ENCODE measurements around the gene CD27. TPM values are rescaled to one million over a fixed set of nuclear protein-coding genes. Genes with fewer than 3 reads are reported as not detected.
A peak's percentile ranks its signal among the peaks of the same experiment; 100 is the strongest.
"Not testable (repeated sequence)": the region's sequence is repeated elsewhere in the genome, so short reads cannot be mapped to it uniquely, and the experiment has no call there.

The CD27 gene
- total RNA-seq, 1 experiment from 2014 or later, result not detected

DNA sequence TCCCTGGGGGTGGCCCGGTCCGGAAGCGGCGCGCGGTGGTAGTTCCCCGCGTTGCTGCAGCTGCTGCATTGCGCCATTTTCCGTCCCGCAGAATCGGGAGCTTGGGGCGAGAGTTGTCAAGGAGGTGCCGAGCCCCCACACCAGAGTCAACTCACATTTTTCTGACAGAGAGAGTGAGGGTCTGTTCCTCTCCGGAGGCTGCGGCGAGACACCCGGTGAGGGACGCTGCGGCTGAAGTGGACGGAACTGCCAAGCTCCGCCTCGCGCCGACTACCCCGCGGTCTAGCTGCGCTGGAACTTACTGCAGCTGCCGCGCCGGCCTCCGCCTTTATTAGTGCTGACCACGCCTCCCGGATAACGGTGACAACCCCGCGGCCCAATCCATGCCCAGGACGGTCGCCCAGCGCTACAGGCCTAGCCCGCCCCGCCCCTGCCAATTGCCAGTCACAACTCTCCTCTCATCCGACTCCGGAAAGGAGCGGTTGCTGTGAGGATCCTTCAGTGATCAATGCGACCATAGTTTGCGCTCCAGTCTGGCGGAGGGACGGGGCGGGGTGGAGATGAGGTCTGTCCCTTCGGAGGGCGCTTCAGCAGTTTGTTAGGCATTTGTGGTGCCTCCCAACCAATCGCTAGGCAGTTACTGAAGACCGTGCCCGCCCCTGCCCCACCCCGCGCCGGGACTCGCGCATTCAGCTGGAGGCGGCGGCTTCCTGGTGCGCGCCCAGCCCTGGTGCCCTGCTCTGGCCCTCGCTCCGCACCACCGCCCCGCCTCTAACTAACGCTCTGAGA, 25.8 kb downstream of the CD27 start, which contains the start of gene VAMP1:
TSS of gene VAMP1 (minus strand) at position 303 of the 789 bp plus-strand sequence. CDS start at position 157, 146 bp downstream.
- no TSS peak for BruUV-seq (replicated peaks)
- no peak for TF ChIP-seq EZH2 (IDR thresholded peaks at IDR 0.05; ENCODE audit: borderline replicate concordance, low read depth, low read length, poor library complexity, severe bottlenecking)
- no peak for TF ChIP-seq CTCF (conservative IDR thresholded peaks at IDR 0.05; ENCODE audit: low read depth, low read length)
- H3K27ac ChIP-seq (ENCODE audit: low read depth, low read length, poor library complexity, severe bottlenecking), result peak within 1 kb of the TSS; percentile 79

GRCh38 chr12:6471989-6472360, 27.2 kb downstream of the CD27 start:
- Histone ChIP-seq H3K9me3 (ENCODE audit: low read depth, low read length, poor library complexity, severe bottlenecking) (no peaks in the 10 kb centered on the region), H3K27me3 (replicated peaks; ENCODE audit: insufficient read depth, low read depth, low read length, poor library complexity) (no peaks in the 10 kb centered on the region), H3K4me3 (ENCODE audit: low read depth, low read length, poor library complexity, severe bottlenecking) (no peak overlapping the region), H3K4me1 (ENCODE audit: insufficient read depth, low read length, poor library complexity, severe bottlenecking) (peaks cover 14% of the 10 kb centered on the region), H3K27ac (ENCODE audit: low read depth, low read length, poor library complexity, severe bottlenecking) (no peak overlapping the region), H3K36me3 (ENCODE audit: insufficient read depth, low read length, poor library complexity, severe bottlenecking) (no peaks in the 10 kb centered on the region)
- POLR2A ChIA-PET (ENCODE audit: low non-redundant PET), result no interaction called here
- CTCF ChIA-PET, result interaction anchor here (1.6 kb wide), 1 partner anchor 21 kb away, joined by 3 read pairs; the partner anchor contains the start of genes MRPL51 and NCAPD2
- no peak for DNase-seq (ENCODE audit: low spot score)
- intact Hi-C loops (cut with micrococcal nuclease; ENCODE audit: unreplicated experiment), result no loop called here
- no TSS peak for BruUV-seq (replicated peaks)
- no peak for TF ChIP-seq CTCF (conservative IDR thresholded peaks at IDR 0.05; ENCODE audit: low read depth, low read length)
- TF ChIP-seq EZH2 (IDR thresholded peaks at IDR 0.05; ENCODE audit: borderline replicate concordance, low read depth, low read length, poor library complexity, severe bottlenecking), result no peak

More for the DNA sequence above, 25.8 kb downstream of the CD27 start, which contains the start of gene VAMP1:
- Histone ChIP-seq H3K4me1 (ENCODE audit: insufficient read depth, low read length, poor library complexity, severe bottlenecking) (peaks cover 14% of the 10 kb centered on the region), H3K4me3 (ENCODE audit: low read depth, low read length, poor library complexity, severe bottlenecking) (peak within 1 kb of the TSS; percentile 82), H3K9me3 (ENCODE audit: low read depth, low read length, poor library complexity, severe bottlenecking) (no peaks in the 10 kb centered on the region), H3K27me3 (replicated peaks; ENCODE audit: insufficient read depth, low read depth, low read length, poor library complexity) (no peaks in the 10 kb centered on the region), H3K36me3 (ENCODE audit: insufficient read depth, low read length, poor library complexity, severe bottlenecking) (peaks cover 7% of the 10 kb centered on the region)
- ChIA-PET CTCF (interaction anchor here (0.8 to 1.6 kb wide), 2 partner anchors 23 to 67 kb away, joined by 3 to 5 read pairs; partner anchors contain the start of genes MRPL51 and NCAPD2), POLR2A (ENCODE audit: low non-redundant PET) (interaction anchor here (0.6 to 0.9 kb wide), 4 partner anchors 18 to 419 kb away, joined by 3 to 9 read pairs (median 3); no protein-coding TSS in a partner anchor)
- intact Hi-C loops (cut with micrococcal nuclease; ENCODE audit: unreplicated experiment), result no loop called here
- DNase-seq (ENCODE audit: low spot score), result peak; percentile 99

GRCh38 chr12:6472491-6472890, 27.7 kb downstream of the CD27 start:
- CTCF ChIA-PET, result no interaction called here
- no peak overlapping the region for H3K27ac ChIP-seq (ENCODE audit: low read depth, low read length, poor library complexity, severe bottlenecking)
- intact Hi-C loops (cut with micrococcal nuclease; ENCODE audit: unreplicated experiment), result no loop called here
- peaks cover 14% of the 10 kb centered on the region for H3K4me1 ChIP-seq (ENCODE audit: insufficient read depth, low read length, poor library complexity, severe bottlenecking)
- TF ChIP-seq EZH2 (IDR thresholded peaks at IDR 0.05; ENCODE audit: borderline replicate concordance, low read depth, low read length, poor library complexity, severe bottlenecking) (no peak), CTCF (conservative IDR thresholded peaks at IDR 0.05; ENCODE audit: low read depth, low read length) (no peak)
- H3K27me3 ChIP-seq (replicated peaks; ENCODE audit: insufficient read depth, low read depth, low read length, poor library complexity), result no peaks in the 10 kb centered on the region
- BruUV-seq (replicated peaks), result no TSS peak
- POLR2A ChIA-PET (ENCODE audit: low non-redundant PET), result no interaction called here
- H3K36me3 ChIP-seq (ENCODE audit: insufficient read depth, low read length, poor library complexity, severe bottlenecking), result no peaks in the 10 kb centered on the region
- no peak for DNase-seq (ENCODE audit: low spot score)
- no peak overlapping the region for H3K4me3 ChIP-seq (ENCODE audit: low read depth, low read length, poor library complexity, severe bottlenecking)
- H3K9me3 ChIP-seq (ENCODE audit: low read depth, low read length, poor library complexity, severe bottlenecking), result no peaks in the 10 kb centered on the region

GRCh38 chr12:6475233-6475975, 30.6 kb downstream of the CD27 start:
- POLR2A ChIA-PET (ENCODE audit: low non-redundant PET); H3K9me3 ChIP-seq (ENCODE audit: low read depth, low read length, poor library complexity, severe bottlenecking); CTCF ChIA-PET; DNase-seq (ENCODE audit: low spot score); intact Hi-C loops (cut with micrococcal nuclease; ENCODE audit: unreplicated experiment); BruUV-seq (replicated peaks); H3K36me3 ChIP-seq (ENCODE audit: insufficient read depth, low read length, poor library complexity, severe bottlenecking); H3K4me3 ChIP-seq (ENCODE audit: low read depth, low read length, poor library complexity, severe bottlenecking); H3K4me1 ChIP-seq (ENCODE audit: insufficient read depth, low read length, poor library complexity, severe bottlenecking); H3K27me3 ChIP-seq (replicated peaks; ENCODE audit: insufficient read depth, low read depth, low read length, poor library complexity); H3K27ac ChIP-seq (ENCODE audit: low read depth, low read length, poor library complexity, severe bottlenecking): not testable (repeated sequence)
